ENCODE measurements around the gene CD300H. TPM values are rescaled to one million over a fixed set of nuclear protein-coding genes. Genes with fewer than 3 reads are reported as not detected.

CD300H gene
- total and polyA plus RNA-seq, 5 donors: not detected

DNA sequence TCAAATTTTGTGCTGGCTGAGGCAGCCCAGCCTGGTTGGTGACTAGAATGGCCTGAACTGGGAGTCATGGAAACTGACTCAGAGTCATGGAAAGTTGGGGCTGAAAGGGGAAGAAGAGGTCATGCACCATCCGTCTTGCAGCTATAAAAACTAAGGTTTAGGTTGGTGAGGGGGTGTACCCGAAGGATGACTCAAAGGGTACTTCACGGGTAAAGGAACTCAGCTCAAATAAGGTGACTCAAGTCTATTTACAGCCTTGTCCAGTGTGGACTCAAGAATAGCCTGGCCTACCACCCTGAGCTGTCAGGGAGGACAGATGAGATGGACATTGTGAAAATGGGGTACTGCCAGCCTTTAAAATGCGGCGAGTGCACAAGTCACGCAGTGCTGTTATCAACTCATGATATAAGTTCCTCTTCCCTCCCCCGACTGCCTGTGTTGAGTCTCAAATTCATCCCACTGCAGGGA is 54.7 kb downstream of the CD300H start:
- DNase-seq: no peak
- WGBS: 48% methylated on average over 7 of the region's 7 CpGs
- Histone ChIP-seq H3K27ac (ENCODE audit: low read length) (no peak overlapping the region), H3K9me3 (ENCODE audit: control insufficient read depth, low read length) (no peaks in the 10 kb centered on the region), H3K4me1 (ENCODE audit: control insufficient read depth, insufficient read depth, low read length) (peaks cover 3% of the 10 kb centered on the region), H3K27me3 (ENCODE audit: control insufficient read depth, insufficient read depth) (no peaks in the 10 kb centered on the region), H3K4me3 (ENCODE audit: low read length) (no peak overlapping the region)
- ATAC-seq: peak; percentile 19 to 29
- intact Hi-C loops (cut with DNase I): no loop called here

DNA sequence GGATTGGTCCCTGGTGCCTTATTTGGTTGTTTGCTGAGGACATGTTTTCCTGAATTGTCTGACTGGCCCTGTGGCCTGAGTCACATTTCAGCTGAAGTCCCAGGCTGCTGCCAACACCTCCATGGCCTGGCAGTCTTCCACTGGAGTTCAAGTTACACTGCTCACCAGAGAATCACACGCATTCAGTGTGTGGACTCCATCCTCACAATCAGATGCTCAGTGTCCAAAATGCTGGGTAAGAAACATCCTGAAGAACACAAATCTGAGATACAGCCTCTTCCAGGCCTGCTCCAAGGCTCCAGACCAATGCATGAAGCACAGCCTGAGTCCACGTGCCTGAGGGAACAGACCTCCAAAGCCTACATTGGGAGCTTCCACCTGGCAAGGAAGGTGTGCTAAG is 55.3 kb downstream of the CD300H start:
- ATAC-seq: peak; percentile 62 to 83
- Histone ChIP-seq H3K27ac (ENCODE audit: low read length) (no peak overlapping the region), H3K9me3 (ENCODE audit: control insufficient read depth, low read length) (no peaks in the 10 kb centered on the region), H3K4me1 (ENCODE audit: control insufficient read depth, insufficient read depth, low read length) (peaks cover 3% of the 10 kb centered on the region), H3K27me3 (ENCODE audit: control insufficient read depth, insufficient read depth) (no peaks in the 10 kb centered on the region), H3K4me3 (ENCODE audit: low read length) (no peak overlapping the region)
- peak; percentile 54 to 77 (median 76) for DNase-seq
- 58% methylated on average over 2 of the region's 2 CpGs for WGBS
- intact Hi-C loops (cut with DNase I): no loop called here

Other genes starting within 250 kb of the CD300H start
- gene KIF19, start 241.3 kb downstream of the CD300H start, total RNA-seq: under 1 TPM; 0.14 to 0.38 (median 0.25) TPM
- gene KIF19, start 241.3 kb downstream of the CD300H start, polyA plus RNA-seq: 0.88 TPM
- gene BTBD17, start 205.6 kb downstream of the CD300H start, total RNA-seq: not detected
- gene BTBD17, start 205.6 kb downstream of the CD300H start, polyA plus RNA-seq: not detected
- gene GPR142, start 200.0 kb downstream of the CD300H start, total RNA-seq: not detected
- gene GPR142, start 200.0 kb downstream of the CD300H start, polyA plus RNA-seq: not detected
- 10 to 100 TPM; 27.3 to 40.8 (median 32.1) TPM for gene GPRC5C, start 135.4 kb downstream of the CD300H start, total RNA-seq
- 26.5 TPM for gene GPRC5C, start 135.4 kb downstream of the CD300H start, polyA plus RNA-seq
- gene CD300A, start 100.9 kb downstream of the CD300H start, total RNA-seq: 1 to 10 TPM; 4.8 to 5.7 (median 5.4) TPM
- 2.2 TPM for gene CD300A, start 100.9 kb downstream of the CD300H start, polyA plus RNA-seq
- gene CD300LB, start 36.0 kb downstream of the CD300H start, total RNA-seq: under 1 TPM in 1 of 4 donors, not detected in 3; 0.09 TPM
- gene CD300LB, start 36.0 kb downstream of the CD300H start, polyA plus RNA-seq: 0.09 TPM
- gene CD300C, start 21.4 kb downstream of the CD300H start, total RNA-seq: 1 to 10 TPM in 3 of 4 donors, under 1 TPM in 1; 0.62 to 2.1 (median 1.5) TPM
- gene CD300C, start 21.4 kb downstream of the CD300H start, polyA plus RNA-seq: 0.11 TPM
- gene CD300LD, start 24.8 kb upstream of the CD300H start, total RNA-seq: not detected
- not detected for gene CD300LD, start 24.8 kb upstream of the CD300H start, polyA plus RNA-seq
- under 1 TPM; 0.38 to 0.94 (median 0.67) TPM for gene CD300E, start 56.2 kb upstream of the CD300H start, total RNA-seq
- gene CD300E, start 56.2 kb upstream of the CD300H start, polyA plus RNA-seq: 0.45 TPM
- gene CD300LF, start 145.4 kb upstream of the CD300H start, total RNA-seq: under 1 TPM in 3 of 4 donors, not detected in 1; 0.25 to 0.62 (median 0.34) TPM
- 0.05 TPM for gene CD300LF, start 145.4 kb upstream of the CD300H start, polyA plus RNA-seq
- 1 to 10 TPM; 1.1 to 3.4 (median 1.2) TPM for gene RAB37, start 169.7 kb upstream of the CD300H start, total RNA-seq
- 1.5 TPM for gene RAB37, start 169.7 kb upstream of the CD300H start, polyA plus RNA-seq
- 10 to 100 TPM in 2 of 4 donors, 1 to 10 TPM in 2; 6.1 to 11.6 (median 9.7) TPM for gene NHERF1, start 181.1 kb upstream of the CD300H start, total RNA-seq
- 7.2 TPM for gene NHERF1, start 181.1 kb upstream of the CD300H start, polyA plus RNA-seq
- gene NAT9, start 208.8 kb upstream of the CD300H start, total RNA-seq: 10 to 100 TPM; 21.7 to 31.1 (median 25.0) TPM
- gene NAT9, start 208.8 kb upstream of the CD300H start, polyA plus RNA-seq: 16.8 TPM